Rectal smooth muscle tissue (tissue), 1 donor: ENCODE results near the gene GRID2IP.

Experiments
- H3K27ac ChIP-seq: one replicate; pipeline ENCODE4 v1.7.0; 2013; ENCODE audit warnings: low read depth, low read length, inconsistent platforms
- H3K27me3 ChIP-seq: one replicate; pipeline ENCODE4 v1.7.0; 2013; ENCODE audit warnings: low read length; ENCODE audit not compliant: control insufficient read depth, insufficient read depth
- H3K36me3 ChIP-seq: one replicate; pipeline ENCODE4 v1.7.0; 2013; ENCODE audit warnings: low read length; ENCODE audit not compliant: control insufficient read depth, insufficient read depth
- H3K4me1 ChIP-seq: one replicate; pipeline ENCODE4 v1.7.0; 2013; ENCODE audit warnings: low read length; ENCODE audit not compliant: control insufficient read depth, insufficient read depth
- H3K4me3 ChIP-seq: one replicate; pipeline ENCODE4 v1.7.0; 2013; ENCODE audit warnings: low read length
- H3K9ac ChIP-seq: one replicate; pipeline ENCODE4 v1.7.0; 2013; ENCODE audit warnings: low read length

The GRID2IP gene

GRCh38 chr7:6554848-6555247, 3.6 kb upstream of the GRID2IP start:
- Histone ChIP-seq H3K4me3 (no peak overlapping the region), H3K36me3 (no peaks in the 10 kb centered on the region), H3K9ac (no peak overlapping the region), H3K4me1 (no peaks in the 10 kb centered on the region), H3K27ac (no peak overlapping the region), H3K27me3 (peaks cover 3% of the 10 kb centered on the region)

GRCh38 chr7:6553448-6554044, 2.3 kb upstream of the GRID2IP start:
- Histone ChIP-seq H3K27me3 (no peaks in the 10 kb centered on the region), H3K4me1 (no peaks in the 10 kb centered on the region), H3K4me3 (no peak overlapping the region), H3K27ac (no peak overlapping the region), H3K36me3 (no peaks in the 10 kb centered on the region), H3K9ac (no peak overlapping the region)

GRCh38 chr7:6547400-6547799, 3.9 kb downstream of the GRID2IP start:
- no peak overlapping the region for H3K4me3 ChIP-seq
- H3K4me1 ChIP-seq, result no peaks in the 10 kb centered on the region
- H3K27me3 ChIP-seq, result no peaks in the 10 kb centered on the region
- H3K9ac ChIP-seq, result no peak overlapping the region
- H3K36me3 ChIP-seq, result no peaks in the 10 kb centered on the region
- no peak overlapping the region for H3K27ac ChIP-seq

- no peaks in the 10 kb centered on the region for H3K27me3 ChIP-seq
- no peak overlapping the region for H3K9ac ChIP-seq
- H3K4me3 ChIP-seq, result no peak overlapping the region
- no peak overlapping the region for H3K27ac ChIP-seq
- H3K4me1 ChIP-seq, result no peaks in the 10 kb centered on the region
- no peaks in the 10 kb centered on the region for H3K36me3 ChIP-seq
Observed at GRCh38 chr7:6546498-6547251, 4.6 kb downstream of the GRID2IP start.

GRCh38 chr7:6545398-6546126, 5.7 kb downstream of the GRID2IP start:
- Histone ChIP-seq H3K36me3 (no peaks in the 10 kb centered on the region), H3K4me3 (no peak overlapping the region), H3K4me1 (no peaks in the 10 kb centered on the region), H3K27me3 (no peaks in the 10 kb centered on the region), H3K27ac (no peak overlapping the region), H3K9ac (no peak overlapping the region)

GRCh38 chr7:6542368-6542767, 8.9 kb downstream of the GRID2IP start:
- no peaks in the 10 kb centered on the region for H3K4me1 ChIP-seq
- H3K27me3 ChIP-seq, result peaks cover 5% of the 10 kb centered on the region

GRCh38 chr7:6536262-6537260, 14.7 kb downstream of the GRID2IP start:
- no peak overlapping the region for H3K9ac ChIP-seq
- no peak overlapping the region for H3K27ac ChIP-seq
- H3K27me3 ChIP-seq, result peaks cover 18% of the 10 kb centered on the region
- peak overlapping the region; percentile 46 for H3K4me3 ChIP-seq
- H3K4me1 ChIP-seq, result no peaks in the 10 kb centered on the region
- no peaks in the 10 kb centered on the region for H3K36me3 ChIP-seq

More at GRCh38 chr7:6542368-6542767, 8.9 kb downstream of the GRID2IP start:
- Histone ChIP-seq H3K36me3 (no peaks in the 10 kb centered on the region), H3K9ac (no peak overlapping the region), H3K27ac (no peak overlapping the region), H3K4me3 (no peak overlapping the region)

GRCh38 chr7:6533893-6534495, 17.3 kb downstream of the GRID2IP start:
- Histone ChIP-seq H3K27ac (no peak overlapping the region), H3K27me3 (peaks cover 18% of the 10 kb centered on the region), H3K9ac (no peak overlapping the region), H3K36me3 (no peaks in the 10 kb centered on the region), H3K4me3 (no peak overlapping the region), H3K4me1 (no peaks in the 10 kb centered on the region)

GRCh38 chr7:6532516-6532915, 18.7 kb downstream of the GRID2IP start:
- H3K36me3 ChIP-seq, result no peaks in the 10 kb centered on the region
- no peak overlapping the region for H3K9ac ChIP-seq
- no peaks in the 10 kb centered on the region for H3K4me1 ChIP-seq
- peaks cover 20% of the 10 kb centered on the region for H3K27me3 ChIP-seq
- H3K27ac ChIP-seq, result no peak overlapping the region
- no peak overlapping the region for H3K4me3 ChIP-seq

- no peak overlapping the region for H3K4me3 ChIP-seq
- peaks cover 20% of the 10 kb centered on the region for H3K27me3 ChIP-seq
- no peaks in the 10 kb centered on the region for H3K36me3 ChIP-seq
- no peak overlapping the region for H3K27ac ChIP-seq
- H3K4me1 ChIP-seq, result no peaks in the 10 kb centered on the region
- no peak overlapping the region for H3K9ac ChIP-seq
Observed at GRCh38 chr7:6531492-6532279, 19.6 kb downstream of the GRID2IP start.
